Measurements from ENCODE around the gene HHAT.

HHAT gene

DNA sequence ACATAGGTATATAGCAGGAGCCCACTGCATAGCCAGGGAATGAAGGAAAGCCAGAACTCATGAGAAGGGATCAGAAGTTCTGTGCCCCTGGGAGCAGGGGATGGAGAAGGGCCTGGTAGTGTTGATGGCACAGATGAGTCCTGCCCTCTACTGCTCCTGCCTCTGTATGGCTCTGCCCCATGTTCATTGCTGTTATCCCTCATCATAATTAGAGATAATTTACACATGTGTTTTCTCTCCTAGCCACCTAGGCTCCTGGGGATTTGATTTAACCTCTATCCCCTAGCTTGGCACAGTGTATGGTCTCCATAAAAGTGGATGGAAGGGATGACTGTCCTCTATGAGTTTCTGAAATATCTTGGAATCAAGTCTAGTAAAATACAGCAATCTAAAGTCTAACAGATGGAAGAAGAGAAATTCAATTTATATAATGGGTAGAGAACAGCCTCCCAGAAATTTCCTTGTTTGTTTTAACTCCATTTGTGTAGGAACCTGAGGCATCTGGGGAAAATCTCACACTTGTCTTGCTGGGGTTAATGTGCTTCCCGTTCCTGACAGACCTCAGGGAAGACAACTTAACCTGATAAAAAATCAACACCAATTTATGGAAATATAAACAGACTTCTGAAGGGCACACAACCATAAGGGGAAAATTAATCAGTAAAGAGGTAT, 393.8 kb downstream of the HHAT start:
- in situ Hi-C loops (cut with HindIII; ENCODE audit: low pct_unique_long_range_greater_than_20kb, low sequenced_read_pairs), result no loop called here

DNA sequence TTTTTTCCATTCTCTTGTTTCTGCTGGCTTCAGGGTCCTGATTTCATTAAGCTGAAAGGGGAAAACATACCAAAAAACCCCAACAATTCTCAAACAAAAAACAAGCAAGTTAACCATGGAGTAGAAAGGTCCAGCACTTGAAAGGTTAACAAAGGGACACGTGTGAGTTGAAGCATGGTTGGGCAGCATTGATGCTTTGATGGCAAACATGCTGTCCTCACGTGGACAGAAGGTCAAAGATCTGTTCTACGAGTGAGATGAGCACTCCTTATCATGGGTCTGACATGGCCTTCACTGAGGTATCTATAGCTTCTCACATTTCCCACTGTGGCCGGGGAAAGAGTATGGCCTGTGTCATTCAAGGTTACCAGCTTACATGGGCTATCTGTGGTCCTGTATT, 394.9 kb downstream of the HHAT start:
- DNase-seq (ENCODE audit: low read depth in 1 of 2, low spot score in 1 of 2), result no peak
- in situ Hi-C loops (cut with HindIII; ENCODE audit: low pct_unique_long_range_greater_than_20kb, low sequenced_read_pairs), result no loop called here
- no peak for TF ChIP-seq JUND (IDR thresholded peaks at IDR 0.05; ENCODE audit: low read depth)

More for the DNA sequence above, 393.8 kb downstream of the HHAT start:
- TF ChIP-seq JUND (IDR thresholded peaks at IDR 0.05; ENCODE audit: low read depth), result no peak
- DNase-seq (ENCODE audit: low read depth in 1 of 2, low spot score in 1 of 2), result no peak

DNA sequence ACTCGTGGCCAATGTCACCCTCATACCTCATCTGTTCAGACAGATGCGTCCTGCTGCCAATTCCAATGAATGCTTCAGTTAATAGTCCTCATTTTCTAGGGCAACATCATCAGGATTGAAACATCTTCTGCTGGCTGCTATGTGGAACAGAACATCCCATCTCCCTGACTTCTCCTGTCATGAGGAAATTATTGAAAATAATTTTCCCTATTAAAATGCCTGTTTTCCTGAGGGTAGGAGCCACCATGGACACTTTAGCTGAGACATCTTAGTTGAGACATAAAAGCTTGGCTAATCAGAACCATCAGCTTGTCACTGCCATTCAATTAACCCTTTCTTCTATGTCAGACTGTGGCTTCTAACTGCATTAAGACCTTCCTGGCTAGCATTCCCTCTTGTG, 396.1 kb downstream of the HHAT start:
- no peak for TF ChIP-seq JUND (IDR thresholded peaks at IDR 0.05; ENCODE audit: low read depth)
- DNase-seq (ENCODE audit: low read depth in 1 of 2, low spot score in 1 of 2), result no peak
- in situ Hi-C loops (cut with HindIII; ENCODE audit: low pct_unique_long_range_greater_than_20kb, low sequenced_read_pairs), result no loop called here
